ENCODE data around the gene GMDS. TPM values are rescaled to one million over a fixed set of nuclear protein-coding genes. Genes with fewer than 3 reads are reported as not detected.

Gene GMDS
- total and polyA plus RNA-seq, 2 donors (not counting 1 experiment from before 2014, with no cell fraction given) = 11.5 to 16.4 TPM

DNA sequence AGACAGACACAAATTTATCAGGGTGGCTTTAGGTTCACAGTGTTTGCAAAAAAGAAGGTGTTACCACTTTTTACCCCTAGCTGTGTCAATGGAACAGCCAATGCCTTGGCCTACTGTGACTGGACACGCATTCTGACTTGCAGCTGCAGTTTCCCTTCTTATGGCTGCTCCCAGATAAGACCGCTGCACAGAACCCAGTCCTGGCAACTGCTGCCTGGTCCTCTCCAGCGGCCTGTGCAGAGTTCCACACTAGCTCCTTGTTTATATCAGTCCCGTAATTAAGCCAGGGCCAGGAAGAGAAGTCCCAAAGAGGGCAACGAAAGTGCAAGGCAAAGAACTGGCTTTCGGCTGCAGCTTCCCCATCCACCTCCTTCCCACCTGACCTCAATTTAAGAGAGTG is 352.7 kb downstream of the GMDS start:
- Histone ChIP-seq H3K27me3 (replicated peaks in 1 of 4; ENCODE audit: control extremely low read depth in 1 of 4, control insufficient read depth in 3 of 4, insufficient read depth in 4 of 4, low read length in 3 of 4) (no peaks in the 10 kb centered on the region), H3K79me2 (ENCODE audit: control insufficient read depth, insufficient read depth, low read length) (no peaks in the 10 kb centered on the region), H3K27ac (ENCODE audit: low read length in 2 of 2) (no peak overlapping the region), H2AFZ (ENCODE audit: insufficient read depth, low read depth, low read length, poor library complexity, severe bottlenecking) (no peak overlapping the region), H3K4me2 (replicated peaks; ENCODE audit: low read depth, low read length, poor library complexity, severe bottlenecking) (no peak overlapping the region), H3K9ac (ENCODE audit: low read length) (no peak overlapping the region), H3K9me3 (ENCODE audit: control extremely low read depth in 1 of 3, control insufficient read depth in 2 of 3, insufficient read depth in 1 of 3, low read length in 2 of 3) (no peaks in the 10 kb centered on the region), H3K4me1 (ENCODE audit: control insufficient read depth in 2 of 2, insufficient read depth in 2 of 2, low read length in 2 of 2) (no peaks in the 10 kb centered on the region), H4K20me1 (ENCODE audit: control insufficient read depth, insufficient read depth, low read length, poor library complexity, severe bottlenecking) (no peaks in the 10 kb centered on the region), H3K36me3 (replicated peaks in 1 of 2; ENCODE audit: control extremely low read depth in 1 of 2, control insufficient read depth in 1 of 2, extremely low read depth in 1 of 2, insufficient read depth in 2 of 2, low read length in 1 of 2) (no peaks in the 10 kb centered on the region), H3K4me3 (ENCODE audit: control extremely low read depth in 1 of 5, extremely low read depth in 1 of 5, insufficient read depth in 1 of 5, low read depth in 2 of 5, low read length in 4 of 5) (no peak overlapping the region)
- WGBS (ENCODE audit: insufficient coverage) = 92% methylated on average over 4 of the region's 6 CpGs
- TF ChIP-seq EZH2 (IDR thresholded peaks at IDR 0.05; ENCODE audit: borderline replicate concordance, insufficient read depth, low read depth, low read length, poor library complexity, severe bottlenecking) = no peak
- TF ChIP-seq, protein P1, sequence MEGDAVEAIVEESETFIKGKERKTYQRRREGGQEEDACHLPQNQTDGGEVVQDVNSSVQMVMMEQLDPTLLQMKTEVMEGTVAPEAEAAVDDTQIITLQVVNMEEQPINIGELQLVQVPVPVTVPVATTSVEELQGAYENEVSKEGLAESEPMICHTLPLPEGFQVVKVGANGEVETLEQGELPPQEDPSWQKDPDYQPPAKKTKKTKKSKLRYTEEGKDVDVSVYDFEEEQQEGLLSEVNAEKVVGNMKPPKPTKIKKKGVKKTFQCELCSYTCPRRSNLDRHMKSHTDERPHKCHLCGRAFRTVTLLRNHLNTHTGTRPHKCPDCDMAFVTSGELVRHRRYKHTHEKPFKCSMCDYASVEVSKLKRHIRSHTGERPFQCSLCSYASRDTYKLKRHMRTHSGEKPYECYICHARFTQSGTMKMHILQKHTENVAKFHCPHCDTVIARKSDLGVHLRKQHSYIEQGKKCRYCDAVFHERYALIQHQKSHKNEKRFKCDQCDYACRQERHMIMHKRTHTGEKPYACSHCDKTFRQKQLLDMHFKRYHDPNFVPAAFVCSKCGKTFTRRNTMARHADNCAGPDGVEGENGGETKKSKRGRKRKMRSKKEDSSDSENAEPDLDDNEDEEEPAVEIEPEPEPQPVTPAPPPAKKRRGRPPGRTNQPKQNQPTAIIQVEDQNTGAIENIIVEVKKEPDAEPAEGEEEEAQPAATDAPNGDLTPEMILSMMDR (IDR thresholded peaks at IDR 0.05) = no peak
- CTCF ChIA-PET = no interaction called here
- H3K4me3 Mint-ChIP-seq = no peak overlapping the region
- no peaks in the 10 kb centered on the region for H3K4me1 Mint-ChIP-seq
- H3K27me3 Mint-ChIP-seq = no peaks in the 10 kb centered on the region
- intact Hi-C loops (cut with micrococcal nuclease) = no loop called here
- DNase-seq (no peak), ATAC-seq (ENCODE audit: low read depth) (no peak)
- POLR2A ChIA-PET = no interaction called here
- no peak overlapping the region for H3K27ac Mint-ChIP-seq
- peaks cover 3% of the 10 kb centered on the region for H3K9me3 Mint-ChIP-seq (ENCODE audit: insufficient read depth)

DNA sequence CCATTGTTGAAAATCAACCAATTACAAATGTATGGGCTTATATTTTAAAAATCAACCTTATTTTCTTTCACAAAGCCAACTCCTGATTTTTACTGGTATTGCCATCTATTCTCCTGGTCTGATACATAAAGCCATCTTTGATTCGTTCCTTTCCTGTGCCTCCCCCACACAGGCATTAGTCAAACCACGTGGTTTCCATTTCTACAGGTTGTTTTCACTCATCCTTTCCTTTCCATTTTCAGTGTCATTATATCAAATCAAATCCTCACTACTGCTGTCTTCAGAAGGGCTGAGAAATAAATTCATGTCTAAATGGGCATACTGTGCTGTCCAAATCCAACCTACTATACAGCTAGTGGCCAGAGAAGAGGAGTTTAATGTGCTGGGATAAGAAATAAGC is 354.4 kb downstream of the GMDS start:
- no peak overlapping the region for H3K27ac Mint-ChIP-seq
- no peaks in the 10 kb centered on the region for H3K4me1 Mint-ChIP-seq
- Histone ChIP-seq H2AFZ (ENCODE audit: insufficient read depth, low read depth, low read length, poor library complexity, severe bottlenecking) (no peak overlapping the region), H4K20me1 (ENCODE audit: control insufficient read depth, insufficient read depth, low read length, poor library complexity, severe bottlenecking) (no peaks in the 10 kb centered on the region), H3K27me3 (replicated peaks in 1 of 4; ENCODE audit: control extremely low read depth in 1 of 4, control insufficient read depth in 3 of 4, insufficient read depth in 4 of 4, low read length in 3 of 4) (no peaks in the 10 kb centered on the region), H3K4me1 (ENCODE audit: control insufficient read depth in 2 of 2, insufficient read depth in 2 of 2, low read length in 2 of 2) (no peaks in the 10 kb centered on the region), H3K4me2 (replicated peaks; ENCODE audit: low read depth, low read length, poor library complexity, severe bottlenecking) (no peak overlapping the region), H3K9ac (ENCODE audit: low read length) (no peak overlapping the region), H3K36me3 (replicated peaks in 1 of 2; ENCODE audit: control extremely low read depth in 1 of 2, control insufficient read depth in 1 of 2, extremely low read depth in 1 of 2, insufficient read depth in 2 of 2, low read length in 1 of 2) (no peaks in the 10 kb centered on the region), H3K27ac (ENCODE audit: low read length in 2 of 2) (no peak overlapping the region), H3K4me3 (ENCODE audit: control extremely low read depth in 1 of 5, extremely low read depth in 1 of 5, insufficient read depth in 1 of 5, low read depth in 2 of 5, low read length in 4 of 5) (no peak overlapping the region), H3K79me2 (ENCODE audit: control insufficient read depth, insufficient read depth, low read length) (no peaks in the 10 kb centered on the region), H3K9me3 (ENCODE audit: control extremely low read depth in 1 of 3, control insufficient read depth in 2 of 3, insufficient read depth in 1 of 3, low read length in 2 of 3) (no peaks in the 10 kb centered on the region)
- DNase-seq = no peak
- CTCF ChIA-PET = no interaction called here
- no peaks in the 10 kb centered on the region for H3K27me3 Mint-ChIP-seq
- POLR2A ChIA-PET = no interaction called here
- H3K9me3 Mint-ChIP-seq (ENCODE audit: insufficient read depth) = peaks cover 3% of the 10 kb centered on the region
- ATAC-seq (ENCODE audit: low read depth) = no peak
- TF ChIP-seq EZH2 (IDR thresholded peaks at IDR 0.05; ENCODE audit: borderline replicate concordance, insufficient read depth, low read depth, low read length, poor library complexity, severe bottlenecking) = no peak
- TF ChIP-seq, protein P1 (IDR thresholded peaks at IDR 0.05) = no peak
- no peak overlapping the region for H3K4me3 Mint-ChIP-seq
- WGBS (ENCODE audit: insufficient coverage) = 96% methylated on average over 2 of the region's 2 CpGs
- intact Hi-C loops (cut with micrococcal nuclease) = no loop called here
